ENCODE results near the gene CHST1. TPM values are rescaled to one million over a fixed set of nuclear protein-coding genes. Genes with fewer than 3 reads are reported as not detected.

CHST1 gene
- total RNA-seq, 2 donors from 2014 or later: 0.54 to 0.58 TPM

DNA sequence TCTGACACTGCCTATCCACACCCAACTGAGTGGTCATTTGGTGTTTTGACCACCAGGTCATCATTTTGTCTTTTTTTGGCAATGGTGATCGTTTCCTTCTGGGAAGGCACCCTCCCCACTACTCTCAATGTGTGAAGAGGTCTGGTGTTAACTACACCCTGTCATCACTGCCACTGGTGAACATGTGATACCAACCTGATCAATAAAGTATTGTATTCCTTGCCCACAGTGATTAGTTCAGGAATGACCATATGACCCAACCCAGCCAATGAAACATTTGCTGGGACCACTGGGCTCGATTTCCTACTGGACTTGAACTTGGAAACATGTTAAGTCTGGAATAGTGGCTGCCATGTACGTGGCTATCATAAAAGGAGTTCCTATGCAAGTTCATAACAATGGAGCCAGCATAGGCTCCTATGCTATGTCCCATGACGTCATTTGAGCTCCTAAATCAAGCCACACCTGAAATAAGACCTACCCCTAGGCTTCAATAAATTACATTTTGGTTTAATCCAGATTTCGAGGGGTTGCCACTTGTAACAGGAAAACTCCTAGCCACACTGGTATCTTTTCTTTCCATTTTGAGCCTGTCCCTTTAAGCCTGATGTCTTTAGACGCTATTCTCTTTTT, 51.1 kb downstream of the CHST1 start:
- Histone ChIP-seq H3K36me3 (no peaks in the 10 kb centered on the region), H3K4me3 (no peak overlapping the region), H3K27me3 (no peaks in the 10 kb centered on the region), H3K9me3 (no peaks in the 10 kb centered on the region), H3K4me1 (no peaks in the 10 kb centered on the region), H3K9ac (ENCODE audit: low read depth in 2 of 2, low read length in 2 of 2) (no peak overlapping the region), H3K27ac (no peak overlapping the region)
- intact Hi-C loops (cut with DNase I): no loop called here
- no peak for TF ChIP-seq CTCF (IDR thresholded peaks at IDR 0.05)
- DNase-seq: no peak

- H3K9ac ChIP-seq (ENCODE audit: low read depth in 2 of 2, low read length in 2 of 2): no peak overlapping the region
- H3K36me3 ChIP-seq: no peaks in the 10 kb centered on the region
- intact Hi-C loops (cut with DNase I): no loop called here
- H3K9me3 ChIP-seq: no peaks in the 10 kb centered on the region
- H3K27ac ChIP-seq: no peak overlapping the region
- H3K4me3 ChIP-seq: no peak overlapping the region
- TF ChIP-seq CTCF (IDR thresholded peaks at IDR 0.05): no peak
- H3K4me1 ChIP-seq: no peaks in the 10 kb centered on the region
- no peak for DNase-seq
- H3K27me3 ChIP-seq: no peaks in the 10 kb centered on the region
Observed at GRCh38 chr11:45610627-45611026, 54.8 kb downstream of the CHST1 start.

DNA sequence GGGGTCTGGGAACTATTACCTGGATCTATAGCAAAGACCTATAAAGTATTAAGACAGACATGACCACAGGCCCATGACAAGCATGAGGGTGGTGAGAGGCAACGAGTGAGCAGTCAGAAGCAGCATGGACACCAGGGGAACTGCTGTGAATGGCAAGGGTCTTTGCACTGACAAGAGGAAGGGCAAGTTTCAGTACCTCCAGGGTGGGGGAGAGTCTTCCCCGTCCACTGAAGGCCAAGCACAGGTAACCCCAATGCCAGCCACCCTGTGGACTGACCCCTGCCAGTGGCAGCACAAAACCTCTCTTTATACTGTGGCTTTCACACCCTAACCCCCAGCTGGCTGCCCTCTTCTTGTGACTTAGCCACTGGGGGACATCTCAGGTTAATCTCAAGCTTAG, 55.5 kb downstream of the CHST1 start:
- intact Hi-C loops (cut with DNase I): no loop called here
- H3K36me3 ChIP-seq: no peaks in the 10 kb centered on the region
- no peak overlapping the region for H3K4me3 ChIP-seq
- no peak overlapping the region for H3K27ac ChIP-seq
- H3K4me1 ChIP-seq: no peaks in the 10 kb centered on the region
- no peak overlapping the region for H3K9ac ChIP-seq (ENCODE audit: low read depth in 2 of 2, low read length in 2 of 2)
- DNase-seq: no peak
- H3K9me3 ChIP-seq: no peaks in the 10 kb centered on the region
- TF ChIP-seq CTCF (IDR thresholded peaks at IDR 0.05): no peak
- H3K27me3 ChIP-seq: no peaks in the 10 kb centered on the region

- intact Hi-C loops (cut with DNase I): no loop called here
- H3K4me3 ChIP-seq: no peak overlapping the region
- no peak for DNase-seq
- no peaks in the 10 kb centered on the region for H3K9me3 ChIP-seq
- no peak overlapping the region for H3K9ac ChIP-seq (ENCODE audit: low read depth in 2 of 2, low read length in 2 of 2)
- no peaks in the 10 kb centered on the region for H3K27me3 ChIP-seq
- H3K36me3 ChIP-seq: no peaks in the 10 kb centered on the region
- no peak for TF ChIP-seq CTCF (IDR thresholded peaks at IDR 0.05)
- no peak overlapping the region for H3K27ac ChIP-seq
- no peaks in the 10 kb centered on the region for H3K4me1 ChIP-seq
Observed at GRCh38 chr11:45609337-45609736, 56.1 kb downstream of the CHST1 start.

GRCh38 chr11:45607995-45608394, 57.4 kb downstream of the CHST1 start:
- H3K4me3 ChIP-seq: no peak overlapping the region
- no peaks in the 10 kb centered on the region for H3K9me3 ChIP-seq
- H3K36me3 ChIP-seq: no peaks in the 10 kb centered on the region
- no peak overlapping the region for H3K9ac ChIP-seq (ENCODE audit: low read depth in 2 of 2, low read length in 2 of 2)
- no peaks in the 10 kb centered on the region for H3K4me1 ChIP-seq
- TF ChIP-seq CTCF (IDR thresholded peaks at IDR 0.05): no peak
- H3K27ac ChIP-seq: no peak overlapping the region
- peak; percentile 46 for DNase-seq
- no peaks in the 10 kb centered on the region for H3K27me3 ChIP-seq
- intact Hi-C loops (cut with DNase I): no loop called here

All from colonic mucosa (tissue), 4 donors.